H1 (cell line): ENCODE results near the gene NEO1. TPM values are rescaled to one million over a fixed set of nuclear protein-coding genes. Genes with fewer than 3 reads are reported as not detected.

Experiments used
- CTCF ChIA-PET: fragments of 300-600 bp; sonication (Branson Sonifier 250); formaldehyde crosslinking; loops from one replicate; lab custom pipeline; 2021; ENCODE audit not compliant: partially characterized antibody; lab: Charles Lee
- POLR2A ChIA-PET: fragments of 300-600 bp; sonication (Branson Sonifier 250); formaldehyde crosslinking; loops from one replicate; lab custom pipeline; 2021; ENCODE audit warnings: inconsistent platforms; ENCODE audit not compliant: partially characterized antibody; lab: Charles Lee
- DNase-seq, 2 experiments: peaks; one replicate each; pipeline versions ENCODE4 v3.0.0 to v3.0.0-alpha.2; 2010 to 2022; ENCODE audit warnings: low spot score in 2 of 2, low read depth in 1 of 2, mixed read lengths in 1 of 2
- FAIRE-seq: peaks from 2 replicates; lab custom pipeline; 2011; peaks lifted over from hg19 to GRCh38; lab: Jason Lieb, UNC
- H2AFZ ChIP-seq: 2 replicates; pipeline ENCODE4 v1.8.1; 2012; ENCODE audit warnings: low read length, inconsistent platforms
- H2AK5ac ChIP-seq: 2 replicates; pipeline ENCODE4 v1.6.1; 2013; ENCODE audit warnings: low read depth, low read length
- H2BK120ac ChIP-seq: replicated peaks from 2 replicates; pipeline ENCODE3; 2013; ENCODE audit warnings: low read depth, low read length, inconsistent platforms
- H2BK12ac ChIP-seq: 2 replicates; pipeline ENCODE4 v1.6.1; 2013; ENCODE audit warnings: low read depth, low read length
- H2BK15ac ChIP-seq: 2 replicates; pipeline ENCODE4 v1.6.1; 2013; ENCODE audit warnings: low read length
- H2BK20ac ChIP-seq: 2 replicates; pipeline ENCODE4 v1.6.1; 2013; ENCODE audit warnings: low read length
- H2BK5ac ChIP-seq: 2 replicates; pipeline ENCODE4 v1.6.1; 2013; ENCODE audit warnings: low read depth, low read length
- H3K14ac ChIP-seq: 2 replicates; pipeline ENCODE4 v1.6.1; 2013; ENCODE audit warnings: inconsistent platforms; ENCODE audit not compliant: insufficient read length
- H3K18ac ChIP-seq: 2 replicates; pipeline ENCODE4 v1.6.1; 2013; ENCODE audit warnings: low read length; ENCODE audit errors: extremely low read depth
- H3K23ac ChIP-seq: 2 replicates; pipeline ENCODE4 v1.6.1; 2013; ENCODE audit warnings: inconsistent platforms; ENCODE audit not compliant: insufficient read length
- H3K23me2 ChIP-seq: 2 replicates; pipeline ENCODE4 v1.6.1; 2013; ENCODE audit warnings: low read depth, low read length
- H3K27ac ChIP-seq: 2 replicates; pipeline ENCODE4 v1.6.1; 2011; ENCODE audit warnings: low read depth, low read length, inconsistent platforms
- H3K27me3 ChIP-seq, 4 experiments: replicated peaks in 1 of 4; 1 replicate in 1 of 4; 2 replicates in 3 of 4; pipeline versions ENCODE4 v1.6.1 to v1.8.1; 2011 to 2013; ENCODE audit warnings: low read length in 3 of 4, mild to moderate bottlenecking in 3 of 4, inconsistent platforms in 2 of 4, mixed read lengths in 2 of 4, moderate library complexity in 1 of 4; ENCODE audit not compliant: control insufficient read depth in 3 of 4, insufficient read depth in 3 of 4; ENCODE audit errors: extremely low read depth in 1 of 4
- H3K36me3 ChIP-seq, 4 experiments: 2 replicates each; pipeline versions ENCODE4 v1.6.1 to v1.8.1; 2011 to 2013; ENCODE audit warnings: mild to moderate bottlenecking in 4 of 4, low read length in 3 of 4, moderate library complexity in 2 of 4, control low read depth in 1 of 4, inconsistent platforms in 1 of 4; ENCODE audit not compliant: insufficient read depth in 4 of 4, control insufficient read depth in 2 of 4
- H3K4ac ChIP-seq: replicated peaks from 2 replicates; pipeline ENCODE3; 2013; ENCODE audit warnings: low read length, low read depth, mixed read lengths, inconsistent platforms; ENCODE audit not compliant: insufficient read length
- H3K4me1 ChIP-seq, 4 experiments: replicated peaks in 1 of 4; 1 replicate in 1 of 4; 2 replicates in 3 of 4; pipeline versions ENCODE4 v1.6.1 to v1.8.1; 2011 to 2013; ENCODE audit warnings: low read length in 3 of 4, inconsistent platforms in 2 of 4, mixed read lengths in 1 of 4; ENCODE audit not compliant: insufficient read depth in 4 of 4, control insufficient read depth in 3 of 4
- H3K4me2 ChIP-seq, 2 experiments: 2 replicates each; pipeline versions ENCODE4 v1.6.1 to v1.8.1; 2011 to 2013; ENCODE audit warnings: low read depth in 2 of 2, low read length in 2 of 2, control low read depth in 1 of 2, inconsistent platforms in 1 of 2, mild to moderate bottlenecking in 1 of 2; ENCODE audit not compliant: insufficient read depth in 1 of 2
- H3K4me3 ChIP-seq, 4 experiments: fragments of 200-600, 300-600 bp in 1 of 4; sonication (generic), shearing (Covaris generic), sonication (Bioruptor Twin) in 1 of 4; 2 replicates each; pipeline versions ENCODE4 v1.5.1 to v1.8.1; 2011 to 2016; ENCODE audit warnings: low read length in 4 of 4, low read depth in 3 of 4, control low read depth in 2 of 4, inconsistent platforms in 2 of 4, mild to moderate bottlenecking in 2 of 4, mixed read lengths in 1 of 4, moderate library complexity in 1 of 4; ENCODE audit not compliant: insufficient read depth in 2 of 4; ENCODE audit errors: extremely low read depth in 1 of 4
- H3K56ac ChIP-seq: replicated peaks from 2 replicates; pipeline ENCODE3; 2013; ENCODE audit warnings: low read depth, mild to moderate bottlenecking, mixed read lengths, low read length, inconsistent platforms; ENCODE audit not compliant: insufficient read length
- H3K79me1 ChIP-seq: 2 replicates; pipeline ENCODE4 v1.6.1; 2013; ENCODE audit warnings: low read depth, low read length, control low read depth
- H3K79me2 ChIP-seq, 2 experiments: 2 replicates each; pipeline versions ENCODE4 v1.6.1 to v1.8.1; 2012 to 2013; ENCODE audit warnings: low read length in 2 of 2, mild to moderate bottlenecking in 2 of 2, inconsistent platforms in 1 of 2; ENCODE audit not compliant: insufficient read depth in 2 of 2, control insufficient read depth in 1 of 2
- H3K9ac ChIP-seq, 4 experiments: replicated peaks in 1 of 4; 1 replicate in 1 of 4; 2 replicates in 3 of 4; pipeline versions ENCODE4 v1.6.1 to v1.8.1; 2011 to 2013; ENCODE audit warnings: low read depth in 3 of 4, low read length in 3 of 4, control low read depth in 2 of 4, mild to moderate bottlenecking in 2 of 4, moderate library complexity in 2 of 4, inconsistent platforms in 1 of 4; ENCODE audit errors: extremely low read depth in 1 of 4
- H3K9me3 ChIP-seq, 2 experiments: 2 replicates each; pipeline versions ENCODE4 v1.6.1 to v1.8.1; 2012 to 2013; ENCODE audit warnings: mild to moderate bottlenecking in 2 of 2, moderate library complexity in 2 of 2, control low read depth in 1 of 2, inconsistent platforms in 1 of 2, low read depth in 1 of 2, low read length in 1 of 2, mixed read lengths in 1 of 2; ENCODE audit not compliant: insufficient read depth in 2 of 2
- H4K20me1 ChIP-seq, 2 experiments: replicated peaks in 1 of 2; 2 replicates each; pipeline versions ENCODE3 to v1.8.1; 2011 to 2013; ENCODE audit warnings: inconsistent platforms in 2 of 2, low read length in 2 of 2, mild to moderate bottlenecking in 1 of 2; ENCODE audit not compliant: insufficient read depth in 2 of 2, control insufficient read depth in 1 of 2
- H4K5ac ChIP-seq: 2 replicates; pipeline ENCODE4 v1.6.1; 2013; ENCODE audit warnings: low read length, low read depth, mixed read lengths, inconsistent platforms; ENCODE audit not compliant: insufficient read length
- H4K8ac ChIP-seq: 2 replicates; pipeline ENCODE4 v1.8.0; 2013; ENCODE audit warnings: mild to moderate bottlenecking, moderate library complexity, low read length, inconsistent platforms; ENCODE audit not compliant: insufficient read depth; ENCODE audit errors: extremely low read depth
- H4K91ac ChIP-seq: replicated peaks from 2 replicates; pipeline ENCODE3; 2013; ENCODE audit warnings: low read length, mixed read lengths, inconsistent platforms; ENCODE audit not compliant: insufficient read length
- CHD2 ChIP-seq: IDR thresholded peaks from 2 replicates; pipeline ENCODE4 v1.6.1; 2012; ENCODE audit warnings: low read length, improper control_type of control experiment
- SIX5 ChIP-seq: IDR thresholded peaks from 2 replicates; pipeline ENCODE4 v1.6.1; 2011; ENCODE audit warnings: mild to moderate bottlenecking, low read depth, low read length
- WGBS, 2 experiments: shearing (Covaris generic) in 1 of 2; methylation state at CpG; one replicate each; pipeline versions ENCODE4 v1.1.6 to v1.1.7; 2013 to 2015; ENCODE audit warnings: low lambda C conversion rate in 2 of 2, mixed read lengths in 2 of 2, inconsistent platforms in 1 of 2, low coverage in 1 of 2, missing lambda C conversion rate in 1 of 2; ENCODE audit not compliant: insufficient replicate concordance in 2 of 2, insufficient coverage in 1 of 2, insufficient read length in 1 of 2; ENCODE audit errors: extremely low coverage in 1 of 2, missing lambda C conversion rate in 1 of 2; 5-methylcytosine and 5-hydroxymethylcytosine counted together
- polyA plus RNA-seq, 7 experiments: library from polyadenylated mRNA; depleted of rRNA in 3 of 7; stranded (reverse) in 5 of 7; unstranded in 2 of 7; fragments of >200 nt in 5 of 7; fragments of 200-250 nt in 2 of 7; gene quantifications; 1 replicate in 5 of 7; 2 replicates in 1 of 7; 4 replicates in 1 of 7; pipeline versions ENCODE4 v1.2.1 to v1.2.3, GENCODE V29; 2011 to 2013; ENCODE audit warnings: missing spikeins in 2 of 7, mixed read lengths in 2 of 7
- total RNA-seq: library from RNA; stranded (reverse); fragmentation: NEBNext Ultra II Directional; extraction: Animal tissue kit (Norgen Biotek cat#: 25700); gene quantifications from 2 replicates; pipeline ENCODE4 v1.2.1, GENCODE V29; 2021

NEO1 gene
- total and polyA plus RNA-seq, 2 of the 8 experiments (the other 6 are each of a cell fraction or from before 2014, with no cell fraction given), result 36.0 to 51.0 TPM

GRCh38 chr15:73038220-73038619 lies 14.0 kb upstream of the NEO1 start:
- no peak overlapping the region for H3K56ac ChIP-seq
- no peaks in the 10 kb centered on the region for H3K9me3 ChIP-seq
- FAIRE-seq (no peak), DNase-seq (no peak)
- peak overlapping the region; percentile 12; the same call in 1 of the 2 replicates for H2AFZ ChIP-seq
- H3K18ac ChIP-seq, result no peak overlapping the region
- no peak overlapping the region for H3K14ac ChIP-seq
- H3K23me2 ChIP-seq, result no peaks in the 10 kb centered on the region
- H4K20me1 ChIP-seq, result no peaks in the 10 kb centered on the region
- no peak overlapping the region for H3K23ac ChIP-seq
- no peak overlapping the region for H4K8ac ChIP-seq
- no peak overlapping the region for H3K4me2 ChIP-seq
- H4K5ac ChIP-seq, result no peak overlapping the region
- H3K79me2 ChIP-seq, result no peaks in the 10 kb centered on the region
- H2BK20ac ChIP-seq, result no peak overlapping the region
- no peaks in the 10 kb centered on the region for H3K79me1 ChIP-seq
- no peak overlapping the region for H2BK12ac ChIP-seq
- no peak overlapping the region for H4K91ac ChIP-seq
- no peak overlapping the region for H2BK15ac ChIP-seq
- no peak for TF ChIP-seq CHD2
- TF ChIP-seq SIX5, result no peak
- TF ChIP-seq, all 59 proteins: peak for 0
- Histone ChIP-seq H3K4me1 (no peaks in the 10 kb centered on the region), H2BK5ac (no peak overlapping the region), H2BK120ac (no peak overlapping the region), H3K4me3 (no peak overlapping the region), H3K4ac (no peak overlapping the region), H3K27me3 (no peaks in the 10 kb centered on the region), H3K36me3 (no peaks in the 10 kb centered on the region), H2AK5ac (no peak overlapping the region), H3K9ac (no peak overlapping the region), H3K27ac (no peak overlapping the region)
- ChIA-PET CTCF (interaction anchor here (0.9 to 1.2 kb wide), 2 partner anchors 12 to 18 kb away, joined by 3 to 4 read pairs; no protein-coding TSS in a partner anchor), POLR2A (no interaction called here)
- WGBS, 2 experiments, result 84% methylated on average over 4 of the region's 4 CpGs; no CpG with 5 or more reads in 1 of the 2 experiments
